Activated CD4-positive, alpha-beta T cell treated with anti-CD3 and anti-CD28 coated beads, Interleukin-2, amount 10 ng/mL, durations not matched to agents 7 days and 5 days (primary cell): Measurements from ENCODE around the gene DLGAP1. TPM values are rescaled to one million over a fixed set of nuclear protein-coding genes. Genes with fewer than 3 reads are reported as not detected.

ENCODE experiments used
- CTCF ChIA-PET: fragments of 350-600 bp; sonication (Branson Sonifier 250); formaldehyde crosslinking; loops from one replicate; lab custom pipeline; 2021; ENCODE audit warnings: antibody characterized with exemption; lab: Charles Lee
- POLR2A ChIA-PET: fragments of 350-600 bp; sonication (Branson Sonifier 250); formaldehyde crosslinking; loops from one replicate; lab custom pipeline; 2021; ENCODE audit warnings: antibody characterized with exemption; lab: Charles Lee
- DNase-seq: peaks from one replicate; pipeline ENCODE4 v3.0.0-alpha.2; 2020
- H3K27ac Mint-ChIP-seq: one replicate; pipeline ENCODE4 v1.8.0; 2021; ENCODE audit warnings: mild to moderate bottlenecking, moderate library complexity, mixed read lengths
- H3K27me3 Mint-ChIP-seq: one replicate; pipeline ENCODE4 v1.8.0; 2021; ENCODE audit warnings: mixed read lengths
- H3K36me3 Mint-ChIP-seq: one replicate; pipeline ENCODE4 v1.8.0; 2021; ENCODE audit warnings: low read depth, mixed read lengths
- H3K4me1 Mint-ChIP-seq: one replicate; pipeline ENCODE4 v1.8.0; 2021; ENCODE audit warnings: mixed read lengths
- H3K4me3 Mint-ChIP-seq: one replicate; pipeline ENCODE4 v1.8.0; 2021; ENCODE audit warnings: mild to moderate bottlenecking, moderate library complexity, mixed read lengths
- H3K9me3 Mint-ChIP-seq: one replicate; pipeline ENCODE4 v1.8.0; 2021; ENCODE audit warnings: mixed read lengths
- total RNA-seq, 2 experiments: library from RNA; stranded (reverse); gene quantifications; one replicate each; pipeline ENCODE4 v1.2.3, GENCODE V29; 2021

Gene DLGAP1
- total RNA-seq, 2 experiments from 2014 or later = 0.10 TPM; not detected in 1

GRCh38 chr18:4207383-4207985 is 247.6 kb downstream of the DLGAP1 start:
- Mint-ChIP-seq H3K36me3 (no peaks in the 10 kb centered on the region), H3K27ac (no peak overlapping the region), H3K27me3 (no peaks in the 10 kb centered on the region), H3K4me3 (no peak overlapping the region), H3K4me1 (no peaks in the 10 kb centered on the region), H3K9me3 (no peaks in the 10 kb centered on the region)
- POLR2A ChIA-PET = no interaction called here
- CTCF ChIA-PET = no interaction called here
- no peak for DNase-seq

- DNase-seq = no peak
- CTCF ChIA-PET = no interaction called here
- no peaks in the 10 kb centered on the region for H3K4me1 Mint-ChIP-seq
- H3K9me3 Mint-ChIP-seq = no peaks in the 10 kb centered on the region
- no peak overlapping the region for H3K4me3 Mint-ChIP-seq
- H3K27me3 Mint-ChIP-seq = no peaks in the 10 kb centered on the region
- H3K27ac Mint-ChIP-seq = no peak overlapping the region
- POLR2A ChIA-PET = no interaction called here
- H3K36me3 Mint-ChIP-seq = no peaks in the 10 kb centered on the region
Measured at GRCh38 chr18:4204438-4204720, 250.7 kb downstream of the DLGAP1 start.

DNA sequence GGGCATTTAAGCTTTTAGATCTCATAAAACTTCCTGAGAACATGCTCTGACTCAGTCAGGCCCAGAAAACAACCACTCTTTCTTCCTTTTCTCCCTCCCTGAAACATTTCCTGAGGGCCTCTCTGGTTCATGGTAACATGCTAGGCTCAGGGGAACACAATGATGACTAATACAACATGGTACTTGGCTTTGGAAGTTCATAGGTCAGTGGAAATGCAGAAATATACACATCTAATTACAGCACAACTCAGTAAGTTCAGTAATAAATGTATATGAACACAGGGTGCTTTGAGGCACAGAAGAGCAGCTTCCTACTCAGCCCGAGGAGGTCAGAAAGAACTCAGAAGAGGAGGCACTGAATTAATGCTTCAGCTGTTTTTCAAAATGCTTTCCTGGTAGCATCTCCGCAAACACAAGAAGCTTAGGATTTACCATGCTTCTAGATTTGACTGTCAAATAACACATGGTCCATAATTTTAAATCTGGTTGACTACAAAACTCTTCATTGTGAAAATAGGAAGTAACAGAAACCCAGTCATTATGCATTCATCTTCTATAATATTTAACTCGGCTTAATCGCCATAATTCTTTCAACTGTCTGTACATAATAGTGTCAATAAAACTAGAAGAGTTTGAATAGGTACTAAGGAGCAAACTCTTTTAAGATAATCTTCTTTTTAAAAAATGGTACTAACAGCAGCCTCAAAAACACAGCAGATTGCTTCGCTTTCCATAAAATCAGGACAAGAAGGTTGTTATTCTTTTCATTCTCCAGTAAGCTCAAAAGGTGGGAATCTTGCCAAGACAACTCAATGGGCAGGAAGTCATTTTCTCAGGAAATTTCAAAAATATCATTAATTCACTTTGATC is 251.3 kb downstream of the DLGAP1 start:
- Mint-ChIP-seq H3K27me3 (no peaks in the 10 kb centered on the region), H3K4me3 (no peak overlapping the region), H3K9me3 (no peaks in the 10 kb centered on the region), H3K36me3 (no peaks in the 10 kb centered on the region), H3K4me1 (no peaks in the 10 kb centered on the region), H3K27ac (no peak overlapping the region)
- no peak for DNase-seq
- POLR2A ChIA-PET = no interaction called here
- CTCF ChIA-PET = no interaction called here

GRCh38 chr18:4200399-4200798 is 254.7 kb downstream of the DLGAP1 start:
- Mint-ChIP-seq H3K27ac (no peak overlapping the region), H3K27me3 (no peaks in the 10 kb centered on the region), H3K4me1 (no peaks in the 10 kb centered on the region), H3K4me3 (no peak overlapping the region), H3K36me3 (no peaks in the 10 kb centered on the region), H3K9me3 (no peaks in the 10 kb centered on the region)
- ChIA-PET POLR2A (no interaction called here), CTCF (no interaction called here)
- no peak for DNase-seq

DNA sequence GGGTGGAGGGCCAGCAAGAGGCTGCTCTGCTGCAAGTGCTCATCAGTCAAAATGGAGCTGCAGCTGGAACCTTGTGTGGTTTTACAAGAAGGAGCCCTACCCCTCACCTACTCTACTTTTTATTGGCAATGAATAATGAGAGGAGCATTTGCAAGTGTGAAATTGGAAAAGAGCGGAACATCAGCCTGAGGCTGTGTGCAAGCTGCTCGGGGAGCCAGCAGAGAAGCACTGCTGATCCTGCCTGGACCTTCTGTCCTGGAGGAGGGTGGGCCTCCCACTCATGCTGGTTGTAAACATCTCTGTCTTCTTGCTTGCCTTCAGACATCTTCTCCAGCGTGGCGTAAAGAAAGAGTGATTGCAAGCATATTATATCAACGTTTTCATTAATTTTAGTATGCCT is 256.2 kb downstream of the DLGAP1 start:
- H3K36me3 Mint-ChIP-seq = no peaks in the 10 kb centered on the region
- no peaks in the 10 kb centered on the region for H3K27me3 Mint-ChIP-seq
- H3K9me3 Mint-ChIP-seq = no peaks in the 10 kb centered on the region
- CTCF ChIA-PET = no interaction called here
- H3K4me3 Mint-ChIP-seq = no peak overlapping the region
- POLR2A ChIA-PET = no interaction called here
- DNase-seq = no peak
- no peaks in the 10 kb centered on the region for H3K4me1 Mint-ChIP-seq
- H3K27ac Mint-ChIP-seq = no peak overlapping the region

GRCh38 chr18:4196351-4196750 is 258.8 kb downstream of the DLGAP1 start:
- H3K36me3 Mint-ChIP-seq = no peaks in the 10 kb centered on the region
- H3K27ac Mint-ChIP-seq = no peak overlapping the region
- no peak overlapping the region for H3K4me3 Mint-ChIP-seq
- no peaks in the 10 kb centered on the region for H3K9me3 Mint-ChIP-seq
- ChIA-PET CTCF (no interaction called here), POLR2A (no interaction called here)
- no peak for DNase-seq
- no peaks in the 10 kb centered on the region for H3K27me3 Mint-ChIP-seq
- no peaks in the 10 kb centered on the region for H3K4me1 Mint-ChIP-seq

DNA sequence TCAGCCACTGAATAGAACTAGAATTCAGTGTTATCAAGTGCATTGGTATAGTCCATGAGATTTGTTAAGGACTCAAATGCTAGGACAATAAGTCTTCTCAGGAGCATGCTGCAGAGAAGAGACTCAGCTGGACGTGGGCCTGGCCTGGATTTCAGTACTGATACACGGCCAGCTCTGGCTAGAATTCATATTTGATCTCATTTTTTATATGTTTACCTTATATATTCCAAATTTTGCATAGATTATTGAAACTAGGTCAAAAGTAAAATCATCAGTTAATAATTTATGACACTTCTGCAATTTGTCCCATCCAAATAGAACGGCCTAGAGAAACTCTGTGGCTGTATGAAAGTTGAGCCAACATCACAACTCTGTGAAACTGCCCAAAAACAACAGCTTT is 262.0 kb downstream of the DLGAP1 start:
- no peaks in the 10 kb centered on the region for H3K9me3 Mint-ChIP-seq

GRCh38 chr18:4181882-4182568 is 273.1 kb downstream of the DLGAP1 start:
- Mint-ChIP-seq H3K4me1 (no peaks in the 10 kb centered on the region), H3K36me3 (no peaks in the 10 kb centered on the region), H3K4me3 (no peak overlapping the region), H3K27me3 (no peaks in the 10 kb centered on the region), H3K9me3 (peaks cover 2% of the 10 kb centered on the region), H3K27ac (no peak overlapping the region)
- ChIA-PET POLR2A (no interaction called here), CTCF (no interaction called here)
- DNase-seq = no peak

More for the DNA sequence above, 262.0 kb downstream of the DLGAP1 start:
- Mint-ChIP-seq H3K4me1 (no peaks in the 10 kb centered on the region), H3K27ac (no peak overlapping the region), H3K36me3 (no peaks in the 10 kb centered on the region), H3K27me3 (no peaks in the 10 kb centered on the region), H3K4me3 (no peak overlapping the region)
- ChIA-PET CTCF (no interaction called here), POLR2A (no interaction called here)
- DNase-seq = no peak

- no peak for DNase-seq
- ChIA-PET POLR2A (no interaction called here), CTCF (no interaction called here)
- Mint-ChIP-seq H3K27me3 (no peaks in the 10 kb centered on the region), H3K4me1 (no peaks in the 10 kb centered on the region), H3K9me3 (no peaks in the 10 kb centered on the region), H3K27ac (no peak overlapping the region), H3K36me3 (no peaks in the 10 kb centered on the region), H3K4me3 (no peak overlapping the region)
Measured at GRCh38 chr18:4181086-4181485, 274.0 kb downstream of the DLGAP1 start.

DNA sequence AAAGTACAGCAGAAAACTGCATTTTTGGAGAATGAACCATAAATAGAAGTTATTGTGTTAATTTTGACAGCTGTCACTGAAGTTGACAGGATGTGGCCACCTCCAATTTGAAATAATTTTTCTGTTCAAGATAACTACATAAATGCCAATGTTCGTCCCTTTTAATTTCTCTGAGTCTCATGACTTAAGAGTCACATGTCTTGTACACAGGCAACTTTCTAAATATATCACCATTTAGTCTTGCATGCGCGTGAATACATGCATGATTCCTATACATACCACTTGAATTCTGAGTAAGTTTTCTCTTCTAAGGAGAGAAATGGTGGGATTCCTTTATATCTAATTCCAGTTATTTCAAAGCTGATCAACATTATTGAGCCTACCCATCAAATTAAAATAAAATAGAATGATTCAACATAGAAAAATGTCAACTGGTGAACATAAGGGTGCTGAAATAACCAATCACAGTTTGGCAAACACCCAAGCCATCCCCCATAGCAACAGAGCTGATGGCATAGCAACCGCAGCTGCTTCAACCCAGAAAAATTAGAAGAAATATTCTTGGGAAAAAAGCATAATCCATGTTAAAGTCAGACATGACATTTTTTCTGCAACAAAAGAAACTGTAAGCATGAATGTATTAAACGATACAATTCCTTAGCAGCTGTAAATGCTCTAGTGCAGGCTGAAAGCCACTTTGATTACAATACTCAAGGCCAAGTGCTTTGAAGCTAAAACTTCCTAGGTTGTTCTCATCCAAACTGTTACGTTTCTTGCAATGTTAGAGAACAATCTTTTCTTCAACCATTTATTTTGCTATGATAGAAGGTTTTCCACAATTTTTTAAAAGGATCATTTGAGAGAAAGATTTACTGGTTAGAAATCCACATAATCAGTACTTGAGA is 282.7 kb downstream of the DLGAP1 start:
- ChIA-PET CTCF (no interaction called here), POLR2A (no interaction called here)
- Mint-ChIP-seq H3K27me3 (no peaks in the 10 kb centered on the region), H3K27ac (no peak overlapping the region), H3K4me3 (no peak overlapping the region), H3K9me3 (no peaks in the 10 kb centered on the region), H3K36me3 (no peaks in the 10 kb centered on the region), H3K4me1 (no peaks in the 10 kb centered on the region)
- DNase-seq = no peak

DNA sequence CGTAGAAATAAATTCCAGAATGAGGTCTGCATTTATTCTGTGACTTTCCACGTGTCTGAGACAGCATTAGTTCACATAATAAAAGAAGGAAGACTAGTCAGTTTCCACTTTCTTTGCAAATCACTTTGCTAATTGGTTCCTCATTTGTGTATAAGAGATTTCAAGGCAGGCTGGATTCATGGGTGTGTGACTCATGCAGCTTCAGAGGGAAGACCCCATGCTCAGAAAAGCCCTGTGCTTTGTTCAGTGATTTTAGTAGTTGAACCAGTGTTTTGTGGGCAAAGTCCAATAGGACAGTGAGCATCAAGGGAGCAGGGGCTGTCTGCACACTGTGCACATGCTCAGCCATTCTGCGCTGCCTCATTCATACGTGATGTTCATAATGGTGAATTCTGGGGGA is 297.8 kb downstream of the DLGAP1 start:
- Mint-ChIP-seq H3K4me3 (no peak overlapping the region), H3K4me1 (no peaks in the 10 kb centered on the region), H3K27ac (no peak overlapping the region), H3K27me3 (no peaks in the 10 kb centered on the region), H3K9me3 (peaks cover 2% of the 10 kb centered on the region), H3K36me3 (no peaks in the 10 kb centered on the region)
- DNase-seq = no peak
- CTCF ChIA-PET = no interaction called here
- POLR2A ChIA-PET = no interaction called here

- ChIA-PET CTCF (no interaction called here), POLR2A (no interaction called here)
- Mint-ChIP-seq H3K4me1 (no peaks in the 10 kb centered on the region), H3K9me3 (no peaks in the 10 kb centered on the region), H3K36me3 (no peaks in the 10 kb centered on the region), H3K27ac (no peak overlapping the region), H3K27me3 (no peaks in the 10 kb centered on the region), H3K4me3 (no peak overlapping the region)
- no peak for DNase-seq
Measured at GRCh38 chr18:4146797-4147196, 308.3 kb downstream of the DLGAP1 start.

GRCh38 chr18:4144201-4144600 is 310.9 kb downstream of the DLGAP1 start:
- H3K27me3 Mint-ChIP-seq = no peaks in the 10 kb centered on the region
- H3K4me1 Mint-ChIP-seq = no peaks in the 10 kb centered on the region
- H3K36me3 Mint-ChIP-seq = no peaks in the 10 kb centered on the region
- POLR2A ChIA-PET = no interaction called here
- DNase-seq = no peak
- CTCF ChIA-PET = interaction anchor here (1.1 kb wide), 1 partner anchor 11 kb away, joined by 3 read pairs; no protein-coding TSS in a partner anchor
- no peak overlapping the region for H3K4me3 Mint-ChIP-seq
- no peaks in the 10 kb centered on the region for H3K9me3 Mint-ChIP-seq
- no peak overlapping the region for H3K27ac Mint-ChIP-seq
